OCI-LY3 (cell line): ENCODE measurements around the gene CALY.

ENCODE experiments used
- H2AFZ ChIP-seq: fragments of 200-600, 300-600 bp; shearing (Covaris generic); 2 replicates; pipeline ENCODE4 v1.6.0; 2014; ENCODE audit warnings: antibody characterized with exemption, low read depth, low read length
- H3K27ac ChIP-seq: fragments of 200-600, 300-600 bp; sonication (generic); 2 replicates; pipeline ENCODE4 v1.5.1; 2014; ENCODE audit warnings: mild to moderate bottlenecking, low read length, moderate library complexity, mixed read lengths
- H3K27me3 ChIP-seq: fragments of 200-600, 300-600 bp; sonication (generic); 2 replicates; pipeline ENCODE4 v1.6.1; 2014; ENCODE audit warnings: low read depth, low read length, mixed read lengths
- H3K36me3 ChIP-seq: fragments of 200-600, 300-600 bp; sonication (generic); replicated peaks from 2 replicates; pipeline ENCODE3; 2014; ENCODE audit warnings: low read depth, low read length, mixed read lengths
- H3K4me1 ChIP-seq: fragments of 300-600, 200-600 bp; sonication (generic); 2 replicates; pipeline ENCODE4 v1.6.1; 2014; ENCODE audit warnings: low read length, mixed read lengths
- H3K4me2 ChIP-seq: fragments of 200-600, 300-600 bp; sonication (generic); 2 replicates; pipeline ENCODE4 v1.6.1; 2014; ENCODE audit warnings: low read length, mixed read lengths
- H3K4me3 ChIP-seq: fragments of 300-600, 200-600 bp; sonication (generic); 2 replicates; pipeline ENCODE4 v1.5.1; 2014; ENCODE audit warnings: antibody characterized with exemption, mild to moderate bottlenecking, low read length, moderate library complexity
- H3K79me2 ChIP-seq: fragments of 300-600, 200-600 bp; shearing (Covaris generic); 2 replicates; pipeline ENCODE4 v1.6.1; 2014; ENCODE audit warnings: mild to moderate bottlenecking, low read length, mixed read lengths
- H3K9ac ChIP-seq: fragments of 300-600, 200-600 bp; shearing (Covaris generic); 2 replicates; pipeline ENCODE4 v1.6.0; 2014; ENCODE audit warnings: mild to moderate bottlenecking, low read length, moderate library complexity
- H3K9me3 ChIP-seq: fragments of 200-600, 300-600 bp; shearing (Covaris generic); 2 replicates; pipeline ENCODE4 v1.6.1; 2014; ENCODE audit warnings: low read length, mixed read lengths; ENCODE audit not compliant: insufficient read depth
- H4K20me1 ChIP-seq: fragments of 200-600, 300-600 bp; sonication (generic); 2 replicates; pipeline ENCODE4 v1.6.1; 2016; ENCODE audit warnings: low read length, mixed read lengths; ENCODE audit not compliant: insufficient read depth
- CTCF ChIP-seq: fragments of 200-600, 300-600 bp; sonication (generic); IDR thresholded peaks from 2 replicates; pipeline ENCODE4 v1.5.1; 2014; ENCODE audit warnings: antibody characterized with exemption, low read length, low read depth
- EZH2phosphoT487 ChIP-seq: fragments of 200-600 bp; shearing (Covaris generic); IDR thresholded peaks from 2 replicates; pipeline ENCODE4 v1.6.1; 2018; ENCODE audit warnings: antibody characterized with exemption, mixed run types, low read depth

The CALY gene

GRCh38 chr10:133339708-133340380 is 3.1 kb upstream of the CALY start:
- Histone ChIP-seq H3K79me2 (no peaks in the 10 kb centered on the region), H3K27ac (no peak overlapping the region), H3K27me3 (no peaks in the 10 kb centered on the region), H3K4me3 (no peak overlapping the region), H3K36me3 (no peaks in the 10 kb centered on the region), H3K4me1 (no peaks in the 10 kb centered on the region), H3K9ac (no peak overlapping the region), H4K20me1 (no peaks in the 10 kb centered on the region), H2AFZ (no peak overlapping the region), H3K9me3 (no peaks in the 10 kb centered on the region), H3K4me2 (no peak overlapping the region)
- no peak for TF ChIP-seq EZH2phosphoT487
- TF ChIP-seq CTCF = no peak

GRCh38 chr10:133338080-133339071 is 1.7 kb upstream of the CALY start:
- no peak for TF ChIP-seq CTCF
- TF ChIP-seq EZH2phosphoT487 = no peak
- Histone ChIP-seq H2AFZ (no peak overlapping the region), H3K27ac (no peak overlapping the region), H3K9me3 (no peaks in the 10 kb centered on the region), H3K79me2 (no peaks in the 10 kb centered on the region), H3K27me3 (no peaks in the 10 kb centered on the region), H3K9ac (no peak overlapping the region), H3K4me3 (no peak overlapping the region), H4K20me1 (no peaks in the 10 kb centered on the region), H3K4me1 (no peaks in the 10 kb centered on the region), H3K36me3 (no peaks in the 10 kb centered on the region), H3K4me2 (no peak overlapping the region)

- Histone ChIP-seq H3K79me2 (no peaks in the 10 kb centered on the region), H3K9me3 (no peaks in the 10 kb centered on the region), H3K4me1 (no peaks in the 10 kb centered on the region), H3K4me3 (no peak overlapping the region), H2AFZ (no peak overlapping the region), H4K20me1 (no peaks in the 10 kb centered on the region), H3K27me3 (no peaks in the 10 kb centered on the region), H3K36me3 (no peaks in the 10 kb centered on the region), H3K27ac (no peak overlapping the region), H3K9ac (no peak overlapping the region), H3K4me2 (no peak overlapping the region)
- TF ChIP-seq EZH2phosphoT487 (no peak), CTCF (no peak)
Observed at GRCh38 chr10:133337370-133337725, 652 bp upstream of the CALY start.

GRCh38 chr10:133336118-133336576 is 549 bp downstream of the CALY start:
- Histone ChIP-seq H3K4me3 (no peak overlapping the region), H3K27me3 (peaks cover under 1% of the 10 kb centered on the region; the same call in 1 of the 2 replicates), H3K4me2 (no peak overlapping the region)

More at GRCh38 chr10:133336118-133336576, 549 bp downstream of the CALY start:
- Histone ChIP-seq H3K36me3 (no peaks in the 10 kb centered on the region), H3K4me1 (no peaks in the 10 kb centered on the region), H2AFZ (no peak overlapping the region), H4K20me1 (no peaks in the 10 kb centered on the region), H3K79me2 (no peaks in the 10 kb centered on the region), H3K9ac (no peak overlapping the region), H3K27ac (no peak overlapping the region), H3K9me3 (no peaks in the 10 kb centered on the region)
- TF ChIP-seq EZH2phosphoT487 (no peak), CTCF (no peak)
